ENCODE data around the gene ZBTB2. TPM values are rescaled to one million over a fixed set of nuclear protein-coding genes. Genes with fewer than 3 reads are reported as not detected.
"Not testable (repeated sequence)": the region's sequence is repeated elsewhere in the genome, so short reads cannot be mapped to it uniquely, and the experiment has no call there.

Gene ZBTB2
- total and polyA plus RNA-seq, 2 of the 4 experiments (the other 2 are of a cell fraction) = 11.8 to 17.7 TPM

DNA sequence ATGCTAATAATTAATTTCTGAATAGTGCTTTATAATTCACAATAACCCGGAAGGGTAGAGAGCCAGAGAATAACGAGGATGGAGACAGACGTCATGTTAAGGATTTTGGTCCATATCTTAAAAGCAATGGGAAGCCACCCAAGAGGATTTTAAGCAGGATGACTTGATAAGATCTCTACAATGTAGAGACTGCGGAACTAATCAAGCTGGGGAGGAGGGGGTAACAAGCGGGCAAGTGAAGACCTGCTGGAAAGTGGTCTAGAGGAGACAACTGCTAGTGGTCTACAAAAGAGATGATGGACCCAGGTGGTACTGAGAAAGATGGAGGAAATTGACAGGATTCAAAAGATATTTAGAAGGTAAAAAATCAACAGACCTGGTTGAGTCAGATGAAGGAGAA lies 7.2 kb downstream of the ZBTB2 start:
- POLR2A ChIA-PET (ENCODE audit: unreplicated experiment) = no interaction called here
- H3K18ac ChIP-seq (ENCODE audit: low read depth, low read length) = no peak overlapping the region

DNA sequence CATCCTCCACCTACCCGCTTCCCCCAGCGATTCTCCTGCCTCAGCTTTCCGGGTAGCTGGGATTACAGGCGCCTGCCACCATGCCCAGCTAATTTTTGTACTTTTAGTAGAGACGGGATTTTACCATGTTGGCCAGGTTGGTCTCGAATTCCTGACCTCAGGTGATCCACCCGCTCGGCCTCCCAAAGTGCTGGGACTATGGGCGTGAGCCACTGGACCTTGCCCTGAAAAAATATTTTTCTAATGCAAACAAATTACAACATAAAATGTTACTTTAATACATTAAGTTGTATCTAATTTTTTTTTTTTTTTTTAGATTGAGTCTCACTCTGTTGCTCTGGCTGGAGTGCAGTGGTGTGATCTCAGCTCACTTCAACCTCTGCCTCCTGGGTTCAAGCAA lies 8.7 kb downstream of the ZBTB2 start:
- H2AFZ ChIP-seq (replicated peaks; ENCODE audit: low read length, poor library complexity); POLR2A ChIA-PET (ENCODE audit: unreplicated experiment); H3K4ac ChIP-seq (ENCODE audit: low read depth, low read length); H2AK5ac ChIP-seq (ENCODE audit: low read depth, low read length); H2AK9ac ChIP-seq (replicated peaks; ENCODE audit: low read depth, low read length, poor library complexity); H3K9me1 ChIP-seq (ENCODE audit: insufficient read depth, low read length); H3K4me2 ChIP-seq (ENCODE audit: low read depth, low read length); H3K9ac ChIP-seq (ENCODE audit: low read depth, low read length); H3K14ac ChIP-seq (replicated peaks; ENCODE audit: low read depth, low read length); H3K4me1 ChIP-seq (ENCODE audit: control insufficient read depth, insufficient read depth, low read length); H2BK15ac ChIP-seq (ENCODE audit: low read depth, low read length); H2BK20ac ChIP-seq (ENCODE audit: low read depth, low read length); H4K5ac ChIP-seq (ENCODE audit: low read depth, low read length); BruUV-seq (replicated peaks); H4K20me1 ChIP-seq (ENCODE audit: insufficient read depth, low read length); H4K8ac ChIP-seq (ENCODE audit: low read depth in 2 of 2, low read length in 2 of 2); H3K23ac ChIP-seq (ENCODE audit: low read depth, low read length); H3K4me3 ChIP-seq (ENCODE audit: insufficient read depth, low read depth, low read length); dilution Hi-C loops (cut with HindIII; ENCODE audit: low sequenced_read_pairs, unreplicated experiment); intact Hi-C loops (cut with micrococcal nuclease); DNase-seq; H3K56ac ChIP-seq (ENCODE audit: extremely low read depth, insufficient read depth, low read length); H3K36me3 ChIP-seq (ENCODE audit: control insufficient read depth, insufficient read depth, low read length); H3K27ac ChIP-seq (ENCODE audit: insufficient read depth, low read length); CTCF ChIA-PET; H2BK5ac ChIP-seq (ENCODE audit: low read depth, low read length, poor library complexity, severe bottlenecking); H3K18ac ChIP-seq (ENCODE audit: low read depth, low read length); H2BK120ac ChIP-seq (ENCODE audit: low read depth, low read length); H3K27me3 ChIP-seq (ENCODE audit: control insufficient read depth, insufficient read depth, low read length); H3K9me3 ChIP-seq (ENCODE audit: control insufficient read depth, insufficient read depth, low read length); in situ Hi-C loops (cut with MboI; ENCODE audit: low sequenced_read_pairs); ATAC-seq (ENCODE audit: low read depth); H4K91ac ChIP-seq (ENCODE audit: insufficient read depth, low read depth, low read length): not testable (repeated sequence)
- peaks cover 46 to 62% of the 10 kb centered on the region in 2 experiments for H3K79me1 ChIP-seq (ENCODE audit: low read depth in 1 of 2, low read length in 2 of 2)
- WGBS, 2 experiments (ENCODE audit: extremely low coverage in 2 of 2, insufficient read length in 1 of 2) = no CpG with 5 or more reads among the region's 9 CpGs

More for the DNA sequence above, 7.2 kb downstream of the ZBTB2 start:
- Histone ChIP-seq H2AK5ac (ENCODE audit: low read depth, low read length) (no peak overlapping the region), H2BK120ac (ENCODE audit: low read depth, low read length) (no peak overlapping the region), H4K20me1 (ENCODE audit: insufficient read depth, low read length) (peaks cover 6% of the 10 kb centered on the region; the same call in 1 of the 2 replicates), H3K4ac (ENCODE audit: low read depth, low read length) (no peak overlapping the region), H3K4me2 (ENCODE audit: low read depth, low read length) (no peak overlapping the region), H2AK9ac (replicated peaks; ENCODE audit: low read depth, low read length, poor library complexity) (no peak overlapping the region), H4K8ac (ENCODE audit: low read depth in 2 of 2, low read length in 2 of 2) (no peak overlapping the region), H2BK15ac (ENCODE audit: low read depth, low read length) (no peak overlapping the region), H3K4me3 (ENCODE audit: insufficient read depth, low read depth, low read length) (no peak overlapping the region), H4K91ac (ENCODE audit: insufficient read depth, low read depth, low read length) (no peak overlapping the region), H3K23ac (ENCODE audit: low read depth, low read length) (no peak overlapping the region), H2AFZ (replicated peaks; ENCODE audit: low read length, poor library complexity) (no peak overlapping the region), H3K14ac (replicated peaks; ENCODE audit: low read depth, low read length) (no peak overlapping the region), H3K4me1 (ENCODE audit: control insufficient read depth, insufficient read depth, low read length) (peaks cover 7% of the 10 kb centered on the region), H3K27me3 (ENCODE audit: control insufficient read depth, insufficient read depth, low read length) (no peaks in the 10 kb centered on the region), H2BK20ac (ENCODE audit: low read depth, low read length) (no peak overlapping the region), H2BK5ac (ENCODE audit: low read depth, low read length, poor library complexity, severe bottlenecking) (no peak overlapping the region), H3K79me1 (ENCODE audit: low read depth in 1 of 2, low read length in 2 of 2) (peaks cover 44 to 63% of the 10 kb centered on the region in 2 experiments), H3K56ac (ENCODE audit: extremely low read depth, insufficient read depth, low read length) (no peak overlapping the region), H3K9me3 (ENCODE audit: control insufficient read depth, insufficient read depth, low read length) (no peaks in the 10 kb centered on the region), H3K36me3 (ENCODE audit: control insufficient read depth, insufficient read depth, low read length) (no peaks in the 10 kb centered on the region), H3K9me1 (ENCODE audit: insufficient read depth, low read length) (peaks cover 11% of the 10 kb centered on the region; the same call in 1 of the 2 replicates), H3K27ac (ENCODE audit: insufficient read depth, low read length) (no peak overlapping the region), H3K9ac (ENCODE audit: low read depth, low read length) (no peak overlapping the region), H4K5ac (ENCODE audit: low read depth, low read length) (no peak overlapping the region)
- intact Hi-C loops (cut with micrococcal nuclease) = no loop called here
- in situ Hi-C loops (cut with MboI; ENCODE audit: low sequenced_read_pairs) = no loop called here
- no TSS peak for BruUV-seq (replicated peaks)
- ATAC-seq (ENCODE audit: low read depth) = no peak
- TF ChIP-seq, protein P1, sequence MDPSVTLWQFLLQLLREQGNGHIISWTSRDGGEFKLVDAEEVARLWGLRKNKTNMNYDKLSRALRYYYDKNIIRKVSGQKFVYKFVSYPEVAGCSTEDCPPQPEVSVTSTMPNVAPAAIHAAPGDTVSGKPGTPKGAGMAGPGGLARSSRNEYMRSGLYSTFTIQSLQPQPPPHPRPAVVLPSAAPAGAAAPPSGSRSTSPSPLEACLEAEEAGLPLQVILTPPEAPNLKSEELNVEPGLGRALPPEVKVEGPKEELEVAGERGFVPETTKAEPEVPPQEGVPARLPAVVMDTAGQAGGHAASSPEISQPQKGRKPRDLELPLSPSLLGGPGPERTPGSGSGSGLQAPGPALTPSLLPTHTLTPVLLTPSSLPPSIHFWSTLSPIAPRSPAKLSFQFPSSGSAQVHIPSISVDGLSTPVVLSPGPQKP (IDR thresholded peaks at IDR 0.05; ENCODE audit: borderline replicate concordance, low read depth, low read length) = no peak
- TF ChIP-seq BHLHE40 (IDR thresholded peaks at IDR 0.05; ENCODE audit: low read depth, low read length) = no peak
- dilution Hi-C loops (cut with HindIII; ENCODE audit: low sequenced_read_pairs, unreplicated experiment) = no loop called here
- WGBS, 2 experiments (ENCODE audit: extremely low coverage in 2 of 2, insufficient read length in 1 of 2) = 100% methylated on average over 2 of the region's 5 CpGs; no CpG with 5 or more reads in 1 of the 2 experiments
- DNase-seq = no peak
- CTCF ChIA-PET = no interaction called here

Data from IMR-90 (cell line).